Upper lobe of left lung (tissue), 4 donors: ENCODE measurements around the gene KCNS3.

Experiments
- CTCF ChIP-seq, 6 experiments: fragments of 450-650 bp in 4 of 6; fragments of 200-600 bp in 2 of 6; sonication (generic) in 2 of 6; IDR thresholded peaks; one replicate each; pipeline ENCODE4 v1.5.1; 2016 to 2019; ENCODE audit warnings: antibody characterized with exemption in 6 of 6
- POLR2A ChIP-seq, 4 donors: fragments of 450-650 bp; IDR thresholded peaks; one replicate each; pipeline ENCODE4 v1.5.1; 2016 to 2017; ENCODE audit warnings: antibody characterized with exemption in 4 of 4, mild to moderate bottlenecking in 2 of 4

GRCh38 chr2:17933256-17933655 lies 54.8 kb downstream of the KCNS3 start:
- TF ChIP-seq CTCF (IDR thresholded peaks at IDR 0.05) (no peak), POLR2A (IDR thresholded peaks at IDR 0.05) (no peak)
